Activated CD4-positive, alpha-beta T cell treated with anti-CD3 and anti-CD28 coated beads for 4 hours (primary cell): Measurements from ENCODE around the gene KRTAP3-3.
A peak's percentile ranks its signal among the peaks of the same experiment; 100 is the strongest.
"Not testable (repeated sequence)": the region's sequence is repeated elsewhere in the genome, so short reads cannot be mapped to it uniquely, and the experiment has no call there.

Experiments
- DNase-seq, 2 donors: peaks; one replicate each; pipeline ENCODE4 v3.0.0-alpha.2; 2020

The KRTAP3-3 gene

GRCh38 chr17:41003926-41004325, 10.0 kb upstream of the KRTAP3-3 start:
- no peak for DNase-seq

GRCh38 chr17:41002814-41003213, 8.8 kb upstream of the KRTAP3-3 start:
- DNase-seq, result no peak

DNA sequence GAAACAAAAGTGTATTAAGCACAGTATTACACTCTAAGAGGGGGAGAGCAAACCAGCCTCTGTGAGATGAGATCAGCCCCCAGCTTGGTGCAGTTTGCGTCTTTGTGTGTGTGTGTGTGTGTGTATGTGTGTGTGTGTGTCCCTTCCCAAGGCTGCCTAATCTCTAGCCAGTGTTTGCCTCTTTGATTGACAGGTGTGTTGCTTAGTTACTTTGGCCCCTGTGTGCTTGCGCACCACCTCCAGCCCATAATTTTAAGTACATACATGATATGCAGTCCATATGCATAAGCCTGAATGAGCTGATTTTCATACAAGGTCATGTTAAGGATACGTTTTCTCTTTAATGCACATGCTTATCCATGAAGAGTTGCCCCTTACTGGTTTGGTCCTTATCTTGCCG, 7.8 kb upstream of the KRTAP3-3 start:
- DNase-seq, result no peak

- DNase-seq, result not testable (repeated sequence)
Measured at GRCh38 chr17:40999563-40999962, 5.6 kb upstream of the KRTAP3-3 start, which contains the start of gene KRTAP3-2. Gene KRTAP3-2, minus strand, starts transcription at chr17:40999906. Its CDS starts 53 bp downstream, at chr17:40999853.

DNA sequence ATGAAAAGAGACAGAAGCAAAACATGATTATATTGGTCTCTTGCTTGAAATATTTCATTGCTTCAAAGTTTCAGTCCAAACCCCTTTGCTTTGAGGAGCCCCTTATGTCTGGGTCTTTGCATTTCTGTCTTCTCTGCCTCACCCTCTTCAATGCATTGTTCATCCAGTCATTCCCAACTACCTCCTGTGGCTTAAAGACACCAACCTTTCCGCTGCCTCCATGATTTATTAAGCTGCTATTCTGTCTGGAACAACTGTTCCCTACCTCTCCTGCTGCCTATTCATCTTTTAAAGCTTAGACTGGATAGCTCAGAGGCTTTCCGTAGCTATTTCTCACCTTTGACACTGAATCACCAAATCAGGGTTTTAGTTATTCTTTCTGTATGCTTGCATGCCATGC, 3.4 kb upstream of the KRTAP3-3 start:
- DNase-seq, result no peak

- no peak for DNase-seq
Measured at GRCh38 chr17:40996829-40997228, 2.9 kb upstream of the KRTAP3-3 start.

- DNase-seq, result no peak
Measured at GRCh38 chr17:40995116-40995515, 1.2 kb upstream of the KRTAP3-3 start.

GRCh38 chr17:40993084-40993483, 880 bp downstream of the KRTAP3-3 start:
- DNase-seq, result no peak

- DNase-seq, result no peak
Measured at GRCh38 chr17:40992666-40993065, 1.3 kb downstream of the KRTAP3-3 start.

DNA sequence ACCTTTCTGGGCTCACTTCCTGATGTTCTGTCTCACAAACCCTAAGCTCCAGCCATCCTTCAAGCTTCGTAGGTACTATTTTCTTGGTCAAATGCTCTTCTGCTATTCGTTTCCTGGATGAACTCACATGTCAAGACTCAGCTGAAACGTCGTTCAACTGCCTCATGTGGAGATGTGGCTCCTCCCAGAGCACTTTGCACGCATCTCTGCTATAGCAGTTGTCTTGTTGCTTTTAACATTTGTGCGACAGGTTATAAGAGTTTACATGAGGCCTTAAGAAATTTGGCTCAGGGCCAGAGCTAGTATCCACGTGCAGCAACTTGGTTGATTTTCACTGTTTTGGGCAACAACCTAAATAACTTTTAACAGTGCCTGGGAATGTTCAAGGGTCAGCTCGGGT, 7.0 kb downstream of the KRTAP3-3 start:
- DNase-seq, result no peak

GRCh38 chr17:40984226-40984625, 9.7 kb downstream of the KRTAP3-3 start, which contains the start of gene KRT40:
Gene KRT40, minus strand, starts transcription at chr17:40984326. Its CDS starts 53 bp downstream, at chr17:40984273.
- DNase-seq, result no peak

DNA sequence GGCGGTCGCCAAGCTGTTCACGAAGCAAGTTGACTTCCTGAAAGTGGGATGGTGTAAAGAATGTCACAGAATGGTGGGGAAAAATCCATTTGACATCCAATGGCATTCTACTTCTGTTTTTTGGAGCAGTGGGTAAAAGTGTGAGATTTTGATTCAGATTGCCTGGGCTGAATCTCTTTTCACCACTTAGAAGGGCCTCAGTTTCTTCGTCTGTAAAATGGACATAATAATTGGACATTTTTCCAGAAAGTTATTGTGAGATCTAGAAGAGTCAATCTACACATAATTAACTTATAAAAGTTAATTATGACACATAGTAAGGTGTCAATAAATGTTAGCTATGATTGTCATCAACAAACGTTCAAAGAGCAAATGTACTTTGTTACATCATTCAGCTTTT, 12.8 kb downstream of the KRTAP3-3 start:
- no peak for DNase-seq

DNA sequence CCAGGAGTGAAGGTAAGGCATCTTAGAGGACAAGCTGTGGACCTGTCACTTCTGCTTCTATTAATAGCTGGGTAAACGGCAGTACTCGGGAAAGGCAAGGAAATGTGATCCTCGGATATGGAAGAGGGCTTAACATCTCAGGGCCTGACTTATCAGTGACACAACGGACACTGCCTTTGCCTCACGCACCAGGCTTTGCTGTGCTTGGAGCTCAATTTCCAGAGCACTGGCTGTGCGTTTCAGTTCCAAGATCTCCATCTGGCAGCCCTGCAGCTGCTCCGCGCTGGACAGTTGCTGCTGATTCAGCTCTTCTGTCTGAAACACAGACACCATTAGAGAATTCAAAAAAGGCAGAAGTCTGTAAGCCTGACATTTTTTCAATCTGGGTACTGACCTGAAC, 13.4 kb downstream of the KRTAP3-3 start:
- DNase-seq, result no peak

- no peak for DNase-seq
Measured at GRCh38 chr17:40980117-40980516, 13.8 kb downstream of the KRTAP3-3 start.

- no peak for DNase-seq
Measured at GRCh38 chr17:40978575-40979151, 15.3 kb downstream of the KRTAP3-3 start.

- DNase-seq, result no peak
Measured at GRCh38 chr17:40975516-40975915, 18.4 kb downstream of the KRTAP3-3 start.

GRCh38 chr17:40974366-40974765, 19.6 kb downstream of the KRTAP3-3 start:
- no peak for DNase-seq

- no peak for DNase-seq
Measured at GRCh38 chr17:40967582-40967981, 26.4 kb downstream of the KRTAP3-3 start.

- DNase-seq, result no peak
Measured at GRCh38 chr17:40966848-40967247, 27.1 kb downstream of the KRTAP3-3 start, which contains the start of gene KRT39. Gene KRT39, minus strand, starts transcription at chr17:40966948. Its CDS starts 92 bp downstream, at chr17:40966856.

GRCh38 chr17:40963838-40964237, 30.1 kb downstream of the KRTAP3-3 start:
- peak in 1 of 2 donors; percentile 3 for DNase-seq

DNA sequence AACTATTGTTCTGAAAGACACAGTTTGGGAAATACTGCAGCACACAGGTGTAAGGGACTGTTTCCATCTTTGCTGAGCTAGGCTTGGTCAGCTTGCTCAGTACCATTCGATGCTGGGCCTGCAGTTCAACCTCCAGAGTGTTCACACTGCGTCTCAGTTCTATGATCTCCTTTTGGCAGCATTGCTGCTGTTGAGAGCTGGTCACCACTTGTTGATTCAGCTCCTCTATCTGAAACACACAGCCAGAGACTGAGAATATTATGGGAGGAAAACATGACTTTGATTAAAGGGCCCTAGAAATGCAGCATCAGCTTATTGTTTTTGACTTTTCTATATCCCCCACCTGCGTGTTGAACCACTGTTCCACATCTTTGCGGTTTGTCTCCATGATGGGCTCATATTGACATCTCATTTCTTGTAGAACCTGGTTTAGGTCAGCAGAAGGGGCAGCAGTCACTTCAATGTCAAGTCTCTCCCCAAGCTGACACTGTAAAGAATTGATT, 31.9 kb downstream of the KRTAP3-3 start:
- DNase-seq, result no peak

DNA sequence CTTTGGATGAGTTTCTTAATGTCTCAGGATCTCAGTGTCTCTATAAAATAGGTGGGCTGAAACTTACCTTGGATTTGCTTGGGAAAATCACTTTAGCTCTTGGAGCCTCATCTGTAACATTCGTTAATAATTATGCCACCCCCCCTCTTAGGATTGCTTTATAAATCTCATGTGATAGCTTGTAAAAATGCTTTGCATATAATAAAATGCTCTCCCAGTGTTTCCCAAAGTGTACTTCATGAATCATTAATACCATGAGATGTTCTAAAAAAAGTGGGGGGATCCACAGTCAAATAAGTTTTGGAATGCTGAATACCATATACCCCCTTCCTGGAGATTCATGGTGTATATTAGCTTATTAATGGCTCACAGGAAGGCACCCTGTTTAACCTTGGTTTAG, 32.4 kb downstream of the KRTAP3-3 start:
- DNase-seq, result no peak

GRCh38 chr17:40960144-40960543, 33.8 kb downstream of the KRTAP3-3 start:
- no peak for DNase-seq

DNA sequence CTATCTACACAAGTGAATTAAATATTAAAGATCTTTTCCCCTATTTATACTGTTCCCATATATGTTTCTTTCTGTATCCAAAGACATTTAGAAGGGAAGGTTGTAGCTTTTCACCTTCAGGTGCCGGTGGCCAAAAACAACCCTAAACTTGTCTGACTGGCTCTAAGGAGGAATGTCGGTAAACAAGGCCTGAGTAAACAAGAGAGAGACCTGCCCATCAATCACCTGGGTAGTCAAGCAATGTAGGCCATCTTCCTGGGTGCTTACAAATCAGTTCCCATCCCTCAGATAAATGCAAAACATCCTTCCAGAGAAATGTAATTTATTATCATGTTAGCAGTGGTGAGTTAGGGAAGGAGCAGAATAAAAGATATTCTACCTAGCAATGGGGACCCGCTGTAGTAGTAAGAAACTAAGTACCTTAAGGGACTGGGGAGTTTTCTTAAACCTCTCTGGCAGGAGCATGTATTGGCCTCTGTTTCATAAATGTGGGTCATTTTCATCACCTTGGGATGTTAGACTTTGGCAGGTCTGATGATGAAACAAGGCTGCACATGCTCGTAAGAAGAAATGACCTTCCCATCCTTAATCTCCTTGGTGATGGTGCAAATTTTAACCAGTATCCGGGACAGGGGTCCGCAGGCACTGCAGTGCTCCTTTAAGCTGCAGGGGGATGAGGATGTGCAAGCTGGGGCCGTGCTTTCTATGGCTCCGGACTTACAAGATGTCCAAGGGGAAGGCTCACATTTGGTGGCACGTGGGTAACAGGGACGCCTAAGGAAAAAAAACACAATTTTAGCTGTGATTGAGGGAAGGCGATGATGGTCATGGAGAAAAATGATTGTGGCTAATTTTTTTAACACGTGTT, 35.6 kb downstream of the KRTAP3-3 start:
- DNase-seq, result no peak
